Lower leg skin (tissue), 4 donors: ENCODE data around the gene CASK. TPM values are rescaled to one million over a fixed set of nuclear protein-coding genes. Genes with fewer than 3 reads are reported as not detected.

Experiments used
- DNase-seq, 2 donors: peaks; one replicate each; pipeline ENCODE4 v3.0.0-alpha.2; 2019; ENCODE audit warnings: low spot score in 2 of 2
- H3K4me3 ChIP-seq: fragments of 200-600 bp; sonication (generic); 2 replicates; pipeline ENCODE4 v1.5.1; 2017; ENCODE audit warnings: mild to moderate bottlenecking, low read depth; ENCODE audit not compliant: poor library complexity, severe bottlenecking
- CTCF ChIP-seq, 3 donors: fragments of 450-650 bp; IDR thresholded peaks; one replicate each; pipeline ENCODE4 v1.5.1; 2016; ENCODE audit warnings: antibody characterized with exemption in 3 of 3, mild to moderate bottlenecking in 3 of 3, moderate library complexity in 2 of 3
- POLR2A ChIP-seq, 2 donors: fragments of 450-650 bp; IDR thresholded peaks; one replicate each; pipeline ENCODE4 v1.6.1; 2016 to 2017; ENCODE audit warnings: antibody characterized with exemption in 2 of 2, mild to moderate bottlenecking in 1 of 2, moderate library complexity in 1 of 2
- WGBS, 2 donors: methylation state at CpG; one replicate each; pipeline ENCODE4 v1.1.5; 2018; 5-methylcytosine and 5-hydroxymethylcytosine counted together
- intact Hi-C: fragments of 100-400 bp; cut with DNase I; formaldehyde crosslinking; loops from one replicate; pipeline ENCODE4 v1.15.0; 2023; ENCODE audit warnings: low total_unique reads
- total RNA-seq, 4 donors: library from RNA; depleted of rRNA; stranded (reverse); fragments of >200 nt; gene quantifications; one replicate each; pipeline ENCODE4 v1.1.0, GENCODE V29; 2016

The CASK gene
- total RNA-seq, 4 donors from 2014 or later: 22.7 to 43.2 (median 26.8) TPM

- WGBS, 2 donors: 22 to 36% methylated on average over 2 of the region's 2 CpGs
- peak in 1 of 2 donors; percentile 19 for DNase-seq
- H3K4me3 ChIP-seq: no peak overlapping the region
- TF ChIP-seq CTCF (IDR thresholded peaks at IDR 0.05) (no peak), POLR2A (IDR thresholded peaks at IDR 0.05) (no peak)
- intact Hi-C loops: no loop called here
These were observed 362.3 kb downstream of the CASK start for GRCh38 chrX:41561045-41561444.

DNA sequence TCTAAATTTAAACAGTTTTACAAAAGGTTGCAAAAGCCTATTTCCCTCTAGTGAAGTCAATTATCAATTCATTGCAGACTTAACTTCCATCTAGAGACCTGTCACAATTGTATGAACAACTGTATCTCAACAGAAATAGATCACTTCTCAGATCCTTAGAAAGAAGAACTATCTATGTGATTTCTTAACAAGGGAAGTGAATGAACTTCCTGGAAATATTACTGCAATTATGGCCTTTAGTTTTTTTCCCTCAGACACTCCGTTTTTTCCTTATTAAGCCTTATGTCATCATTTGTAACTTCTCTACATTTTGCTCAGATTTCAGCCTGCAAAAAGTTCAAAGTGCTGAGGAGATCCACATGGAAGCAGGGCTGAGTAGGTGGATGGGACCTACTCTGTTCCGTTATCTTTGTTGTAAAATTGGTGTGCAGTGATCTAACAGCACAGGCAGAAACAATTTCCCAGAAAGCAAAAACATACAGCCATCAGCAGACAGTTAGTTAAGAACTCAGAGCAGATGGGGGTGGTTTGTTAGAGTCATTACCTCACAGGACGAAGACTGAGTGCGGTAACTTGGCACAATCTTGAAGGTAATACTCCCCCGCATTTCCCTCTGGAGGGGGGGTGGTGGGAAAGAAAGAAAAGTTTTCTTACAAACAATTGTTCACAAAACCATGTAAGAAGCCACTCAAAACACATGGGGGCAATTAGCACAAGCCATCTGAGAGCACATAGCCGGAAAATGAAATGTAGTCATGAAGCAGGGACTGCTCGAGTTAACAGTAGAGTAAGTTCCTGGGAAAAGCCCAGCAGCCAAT is 363.9 kb downstream of the CASK start:
- intact Hi-C loops: no loop called here
- TF ChIP-seq CTCF (IDR thresholded peaks at IDR 0.05): no peak
- no peak for TF ChIP-seq POLR2A (IDR thresholded peaks at IDR 0.05)

GRCh38 chrX:41558531-41558930 is 364.8 kb downstream of the CASK start:
- no peak overlapping the region for H3K4me3 ChIP-seq
- 31 to 33% methylated on average over 2 of the region's 2 CpGs for WGBS, 2 donors
- intact Hi-C loops: no loop called here
- DNase-seq: no peak
- TF ChIP-seq CTCF (IDR thresholded peaks at IDR 0.05) (no peak), POLR2A (IDR thresholded peaks at IDR 0.05) (no peak)

More for the DNA sequence above, 363.9 kb downstream of the CASK start:
- WGBS, 2 donors: 39 to 41% methylated on average over 7 of the region's 7 CpGs
- no peak overlapping the region for H3K4me3 ChIP-seq
- peak in 1 of 2 donors; percentile 11 for DNase-seq

DNA sequence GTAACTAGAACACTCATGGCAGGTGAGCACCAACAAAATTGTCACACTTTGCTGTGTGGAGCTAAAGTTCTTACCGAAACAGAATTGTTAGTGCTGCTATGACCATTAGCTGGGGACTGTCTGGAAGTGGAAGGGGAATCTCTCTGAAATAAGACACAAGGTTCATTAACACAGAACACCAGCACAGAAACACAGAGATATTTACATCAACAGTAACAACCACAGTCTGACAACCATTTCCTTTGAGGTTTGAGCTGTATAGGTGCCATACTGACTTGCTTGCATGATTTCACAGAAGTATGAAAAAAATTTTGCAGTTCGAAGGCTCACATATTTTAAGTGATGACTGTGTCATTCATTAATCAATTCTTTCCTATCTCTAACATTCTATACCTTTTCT is 366.4 kb downstream of the CASK start:
- TF ChIP-seq CTCF (IDR thresholded peaks at IDR 0.05) (no peak), POLR2A (IDR thresholded peaks at IDR 0.05) (no peak)
- 72 to 79% methylated on average over 2 of the region's 2 CpGs for WGBS, 2 donors
- intact Hi-C loops: no loop called here
- DNase-seq: no peak
- no peak overlapping the region for H3K4me3 ChIP-seq

DNA sequence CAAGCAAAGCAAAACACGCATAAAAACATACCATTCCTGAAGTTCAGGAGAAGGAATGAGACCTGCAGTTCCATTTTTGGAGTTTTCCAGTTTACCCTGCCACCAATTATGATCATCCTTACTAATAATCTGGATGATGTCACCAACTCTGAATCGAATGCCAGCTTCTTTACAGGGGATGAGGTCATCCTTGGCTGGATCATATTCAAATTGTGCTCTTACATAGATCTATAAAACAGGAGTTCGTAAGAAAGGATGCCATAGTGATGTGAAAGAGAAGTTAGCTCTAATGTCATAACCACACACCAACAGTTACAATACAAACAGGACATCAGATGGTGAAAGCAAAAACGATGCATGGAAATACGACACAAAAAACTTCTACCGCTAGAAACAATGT is 369.7 kb downstream of the CASK start:
- TF ChIP-seq POLR2A (IDR thresholded peaks at IDR 0.05) (no peak), CTCF (IDR thresholded peaks at IDR 0.05) (no peak)
- H3K4me3 ChIP-seq: no peak overlapping the region
- intact Hi-C loops: no loop called here
- DNase-seq: no peak
- WGBS, 2 donors: 67 to 78% methylated on average over 6 of the region's 6 CpGs
